GM12864 (cell line): ENCODE measurements around the gene SNAPC4.

ENCODE experiments used
- DNase-seq: peaks from one replicate; pipeline ENCODE4 v3.0.0-alpha.2; 2011; ENCODE audit warnings: low read depth
- H3K4me3 ChIP-seq: 2 replicates; pipeline ENCODE4 v1.5.1; 2011; ENCODE audit warnings: mild to moderate bottlenecking, low read depth, low read length, control low read depth
- TF ChIP-seq, protein P1 (sequence below): IDR thresholded peaks from 2 replicates; pipeline ENCODE4 v1.5.1; 2011; ENCODE audit warnings: low read depth, mild to moderate bottlenecking, moderate library complexity, low read length, control low read depth, inconsistent platforms; ENCODE audit errors: missing control alignments

Gene SNAPC4

DNA sequence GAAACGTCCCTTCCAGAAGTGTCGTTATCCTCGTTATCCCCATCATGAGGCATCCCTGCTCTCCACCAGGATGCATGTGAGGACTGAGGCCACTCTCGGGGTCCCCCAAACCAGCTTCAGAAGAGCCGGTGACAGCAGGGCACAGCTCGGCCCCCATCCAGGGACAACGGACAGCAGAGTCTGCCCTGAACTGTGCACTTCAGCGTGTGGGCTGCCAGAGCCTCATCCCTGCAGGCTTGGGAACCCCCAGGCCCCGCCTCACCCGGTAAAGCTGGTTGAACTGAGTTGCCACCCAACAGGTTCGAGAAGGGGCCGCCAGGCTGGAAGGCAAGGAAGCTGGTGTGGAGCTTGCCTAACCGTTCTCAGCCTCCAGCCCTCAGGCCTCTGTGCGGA, 25.8 kb downstream of the SNAPC4 start:
- H3K4me3 ChIP-seq = no peak overlapping the region
- TF ChIP-seq, protein P1, sequence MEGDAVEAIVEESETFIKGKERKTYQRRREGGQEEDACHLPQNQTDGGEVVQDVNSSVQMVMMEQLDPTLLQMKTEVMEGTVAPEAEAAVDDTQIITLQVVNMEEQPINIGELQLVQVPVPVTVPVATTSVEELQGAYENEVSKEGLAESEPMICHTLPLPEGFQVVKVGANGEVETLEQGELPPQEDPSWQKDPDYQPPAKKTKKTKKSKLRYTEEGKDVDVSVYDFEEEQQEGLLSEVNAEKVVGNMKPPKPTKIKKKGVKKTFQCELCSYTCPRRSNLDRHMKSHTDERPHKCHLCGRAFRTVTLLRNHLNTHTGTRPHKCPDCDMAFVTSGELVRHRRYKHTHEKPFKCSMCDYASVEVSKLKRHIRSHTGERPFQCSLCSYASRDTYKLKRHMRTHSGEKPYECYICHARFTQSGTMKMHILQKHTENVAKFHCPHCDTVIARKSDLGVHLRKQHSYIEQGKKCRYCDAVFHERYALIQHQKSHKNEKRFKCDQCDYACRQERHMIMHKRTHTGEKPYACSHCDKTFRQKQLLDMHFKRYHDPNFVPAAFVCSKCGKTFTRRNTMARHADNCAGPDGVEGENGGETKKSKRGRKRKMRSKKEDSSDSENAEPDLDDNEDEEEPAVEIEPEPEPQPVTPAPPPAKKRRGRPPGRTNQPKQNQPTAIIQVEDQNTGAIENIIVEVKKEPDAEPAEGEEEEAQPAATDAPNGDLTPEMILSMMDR = no peak
- DNase-seq = no peak

DNA sequence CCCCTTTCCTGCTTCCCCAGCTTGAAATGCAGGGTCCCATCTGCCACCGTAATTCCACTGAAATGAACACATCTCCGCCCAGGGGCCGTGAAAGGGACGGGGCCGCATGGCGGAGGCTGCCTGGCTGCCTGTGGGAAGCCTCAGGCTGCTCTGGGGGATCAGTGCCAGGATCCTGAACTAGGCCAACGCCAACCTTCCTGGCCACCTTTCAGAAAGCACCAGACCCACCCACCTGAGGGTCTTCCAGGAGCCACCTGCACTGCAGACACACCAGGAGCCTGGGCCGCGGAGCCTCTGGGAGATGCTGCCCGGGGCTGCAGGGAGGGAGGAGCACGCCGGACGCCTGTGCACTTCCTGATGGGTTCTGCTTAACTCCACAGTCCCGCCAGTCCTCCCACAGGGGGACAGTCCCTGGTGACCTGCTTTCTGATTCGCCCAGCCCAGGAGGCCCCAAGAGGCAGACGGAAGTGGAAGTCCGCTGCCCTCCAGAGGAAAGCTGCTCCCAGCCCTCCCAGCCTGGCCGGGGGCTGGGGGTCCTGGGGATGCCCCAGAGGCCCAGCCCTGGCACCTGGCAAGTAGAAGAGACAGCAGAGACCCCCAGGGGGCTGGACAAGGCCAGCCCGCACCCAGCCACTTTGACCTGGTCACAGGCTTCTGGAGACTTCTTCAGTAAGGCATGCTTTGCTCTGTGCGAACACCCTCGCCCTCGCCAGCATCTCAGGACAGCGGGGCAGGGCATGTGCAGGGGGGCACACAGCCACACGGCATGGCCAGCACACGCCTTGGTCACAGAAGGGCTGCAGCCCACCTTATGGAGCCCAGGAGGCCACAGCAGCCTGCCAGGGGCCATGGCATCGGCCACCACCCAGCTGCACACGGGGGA, 26.4 kb downstream of the SNAPC4 start, which contains the start of gene CARD9:
Gene CARD9, minus strand, starts transcription at position 370 of the 883 bp plus-strand sequence. CDS start 1,591 bp downstream, outside the sequence.
- DNase-seq = no peak
- no peak within 1 kb of the TSS for H3K4me3 ChIP-seq
- TF ChIP-seq, protein P1 = no peak

DNA sequence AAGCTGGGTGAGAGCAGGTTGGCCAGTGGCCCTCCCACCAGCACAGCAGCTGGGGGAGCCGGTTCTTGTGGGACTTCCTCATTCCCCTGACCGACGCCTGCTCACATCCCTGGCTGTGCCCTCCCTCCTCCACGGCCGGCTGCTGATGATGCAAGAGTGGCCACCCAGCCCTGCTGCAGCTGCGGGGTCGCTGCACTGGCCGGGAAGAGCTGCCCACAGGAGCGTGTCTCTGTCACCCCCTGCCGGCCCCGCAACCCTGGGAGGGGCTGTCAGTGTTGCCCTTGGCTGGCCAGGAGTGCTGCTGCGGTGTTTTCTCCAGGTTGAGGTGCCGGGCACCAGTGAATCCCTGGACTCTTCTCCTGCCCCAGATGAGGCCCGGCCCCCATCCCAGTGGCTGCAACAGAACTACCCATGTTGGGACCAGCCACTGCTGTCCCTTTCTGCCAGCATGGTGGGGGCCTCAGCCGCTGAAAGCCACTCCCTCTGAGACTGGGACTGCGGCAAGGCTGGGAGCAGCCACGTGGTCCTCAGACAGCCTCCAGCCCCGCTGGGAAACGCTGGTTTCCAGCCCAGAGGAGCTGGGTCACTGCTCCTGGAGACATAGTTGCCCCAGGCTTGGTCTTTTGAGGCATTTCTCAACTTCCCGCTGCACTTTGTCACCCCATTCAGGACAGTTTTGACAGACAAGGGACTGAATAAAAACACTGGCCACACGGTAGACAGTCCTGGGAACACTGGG, 27.2 kb downstream of the SNAPC4 start:
- H3K4me3 ChIP-seq = no peak overlapping the region
- TF ChIP-seq, protein P1 = no peak
- DNase-seq = no peak

DNA sequence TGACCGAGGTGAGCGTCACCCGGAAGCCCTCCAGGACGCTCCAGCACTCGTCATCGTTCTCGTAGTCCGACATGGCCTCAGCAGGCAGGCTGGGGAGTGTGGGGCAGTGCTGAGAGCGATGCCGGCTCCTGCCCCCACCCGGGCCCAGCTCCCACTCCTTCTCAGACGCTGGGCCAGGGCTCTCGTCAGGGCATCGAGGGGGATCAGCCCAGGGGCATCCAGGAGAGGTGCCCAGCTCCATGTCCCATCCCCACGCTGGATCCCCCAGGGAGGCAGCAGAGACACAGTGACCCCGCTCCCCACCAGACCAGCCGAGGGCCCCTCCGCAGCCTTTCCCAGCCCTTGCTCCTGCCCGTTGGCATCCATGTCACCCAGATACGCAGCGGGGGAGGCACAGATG, 28.0 kb downstream of the SNAPC4 start:
- no peak for DNase-seq
- no peak overlapping the region for H3K4me3 ChIP-seq
- TF ChIP-seq, protein P1 = no peak

DNA sequence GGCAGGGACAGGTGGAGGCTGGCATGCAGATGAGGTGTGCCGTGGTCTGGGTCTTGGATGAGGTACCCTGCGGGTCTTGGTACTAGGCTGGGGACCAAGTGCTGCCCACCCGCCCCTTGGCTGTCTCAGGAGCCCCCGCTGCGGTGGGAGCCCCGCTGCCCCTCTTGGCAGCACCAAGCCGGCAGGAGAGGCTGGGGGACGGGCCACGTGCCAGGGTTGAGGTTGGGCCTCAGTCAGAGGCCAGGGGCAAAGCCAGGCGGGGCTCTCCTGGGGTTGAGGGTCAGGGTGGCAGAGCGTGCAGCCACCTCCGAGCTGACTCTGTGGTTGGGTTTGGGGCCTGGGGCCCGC, 28.5 kb downstream of the SNAPC4 start:
- no peak overlapping the region for H3K4me3 ChIP-seq
- TF ChIP-seq, protein P1 = no peak
- no peak for DNase-seq

DNA sequence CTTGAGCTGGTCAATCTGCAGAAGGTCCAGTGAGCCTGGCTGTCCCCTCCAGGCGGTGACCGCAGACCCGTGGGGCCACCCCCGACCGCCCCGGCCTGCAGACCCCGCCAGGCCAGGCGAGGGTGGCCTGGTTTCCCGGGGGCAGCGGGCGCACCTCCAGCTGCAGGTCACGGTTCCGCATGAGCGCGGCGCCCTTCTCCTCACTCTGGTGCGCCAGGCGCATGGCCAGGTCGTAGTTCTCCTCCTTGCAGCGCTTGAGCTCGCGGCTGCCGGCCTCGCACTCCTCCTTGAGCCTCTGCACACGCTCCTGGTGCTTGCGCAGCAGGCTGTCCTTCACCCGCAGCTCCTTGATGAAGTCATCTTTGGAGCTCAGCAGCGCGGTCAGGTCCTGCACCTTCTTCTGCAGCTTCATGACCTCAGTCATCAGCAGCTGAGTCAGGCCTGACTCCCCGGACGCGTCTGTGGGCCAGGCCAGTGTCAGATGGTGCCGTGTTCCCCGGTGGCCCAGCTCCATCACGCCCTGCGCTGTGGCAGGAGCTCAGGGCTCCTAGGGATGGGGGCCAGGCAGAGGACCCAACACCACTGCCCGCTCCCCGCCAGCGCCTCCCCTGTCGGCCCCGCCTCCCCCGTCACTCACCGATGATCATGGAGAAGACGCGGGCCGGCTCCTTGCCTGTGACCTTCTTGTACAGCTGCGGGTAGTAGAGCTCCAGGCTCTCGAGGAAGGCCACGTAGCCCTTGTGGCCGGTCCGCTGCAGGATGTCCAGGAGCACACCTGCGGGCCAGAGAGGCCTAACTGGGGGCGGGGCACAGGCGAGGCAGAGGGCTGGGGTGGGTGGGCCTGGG, 29.1 kb downstream of the SNAPC4 start:
- DNase-seq = no peak
- H3K4me3 ChIP-seq = no peak overlapping the region
- TF ChIP-seq, protein P1 = no peak
